Thyroid gland (tissue), 4 donors: ENCODE results near the gene LCN6. TPM values are rescaled to one million over a fixed set of nuclear protein-coding genes. Genes with fewer than 3 reads are reported as not detected.

Source experiments
- DNase-seq, 2 donors: peaks; one replicate each; pipeline ENCODE4 v3.0.0-alpha.2; 2019
- H3K27ac ChIP-seq, 3 donors: fragments of 200-600 bp; sonication (generic); 1 replicate in 2 of 3; 2 replicates in 1 of 3; pipeline ENCODE4 v1.5.1; 2016 to 2019; ENCODE audit warnings: mild to moderate bottlenecking in 1 of 3, moderate library complexity in 1 of 3
- H3K27me3 ChIP-seq: fragments of 200-600 bp; sonication (generic); one replicate; pipeline ENCODE4 v1.5.1; 2019
- H3K36me3 ChIP-seq, 2 donors: fragments of 200-600 bp; sonication (generic); one replicate each; pipeline ENCODE4 v1.5.1; 2016 to 2019
- H3K4me1 ChIP-seq, 2 donors: fragments of 200-600 bp; sonication (generic); one replicate each; pipeline ENCODE4 v1.5.1; 2017 to 2019
- H3K4me3 ChIP-seq, 3 donors: fragments of 200-600 bp; sonication (generic); replicated peaks in 1 of 3; 1 replicate in 2 of 3; 2 replicates in 1 of 3; pipeline ENCODE4 v1.5.1; 2016; ENCODE audit warnings: mild to moderate bottlenecking in 1 of 3
- H3K9me3 ChIP-seq: fragments of 200-600 bp; sonication (generic); one replicate; pipeline ENCODE4 v1.5.1; 2017
- POLR2A ChIP-seq, 2 donors: fragments of 450-650 bp; IDR thresholded peaks; one replicate each; pipeline ENCODE4 v1.6.1; 2017; ENCODE audit warnings: antibody characterized with exemption in 2 of 2, mild to moderate bottlenecking in 2 of 2, moderate library complexity in 1 of 2
- WGBS, 2 donors: methylation state at CpG; one replicate each; pipeline ENCODE4 v1.1.5; 2017; 5-methylcytosine and 5-hydroxymethylcytosine counted together
- intact Hi-C: fragments of 100-400 bp; cut with DNase I; formaldehyde crosslinking; loops from one replicate; pipeline ENCODE4 v1.15.1; 2023
- total RNA-seq, 4 donors: library from RNA; depleted of rRNA; stranded (reverse); fragments of >200 nt; gene quantifications; one replicate each; pipeline ENCODE4 v1.2.3, GENCODE V29; 2016
- TF ChIP-seq, protein P1 (sequence below), 6 experiments: fragments of 200-600 bp in 3 of 6; fragments of 450-650 bp in 3 of 6; sonication (generic) in 3 of 6; IDR thresholded peaks; one replicate each; pipeline ENCODE4 v1.5.1; 2016 to 2019; ENCODE audit warnings: antibody characterized with exemption in 6 of 6, mild to moderate bottlenecking in 2 of 6, inconsistent platforms in 1 of 6, moderate library complexity in 1 of 6

LCN6 gene
- total RNA-seq, 4 donors from 2014 or later, result 1.4 to 10.0 (median 4.5) TPM

DNA sequence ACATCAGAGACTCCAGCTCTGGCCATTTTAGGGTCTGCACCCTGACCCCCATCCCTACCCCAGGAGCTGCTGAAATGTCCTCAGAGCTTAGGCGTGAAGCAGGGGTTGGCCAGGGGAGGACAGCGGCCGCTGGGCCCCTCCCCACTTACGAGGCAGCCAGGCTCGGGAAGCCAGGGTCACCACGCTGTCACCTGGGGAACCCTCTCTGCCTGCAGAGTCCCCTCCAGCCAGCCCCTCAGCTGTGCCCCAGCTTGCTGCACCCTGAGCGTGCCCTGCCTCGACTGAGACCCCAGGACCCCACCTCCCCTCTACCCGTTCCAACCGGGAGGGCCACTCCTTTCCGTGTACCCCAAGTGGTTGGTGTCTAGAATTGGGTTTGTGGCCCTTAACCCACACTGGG is 8.3 kb downstream of the LCN6 start:
- TF ChIP-seq, protein P1, sequence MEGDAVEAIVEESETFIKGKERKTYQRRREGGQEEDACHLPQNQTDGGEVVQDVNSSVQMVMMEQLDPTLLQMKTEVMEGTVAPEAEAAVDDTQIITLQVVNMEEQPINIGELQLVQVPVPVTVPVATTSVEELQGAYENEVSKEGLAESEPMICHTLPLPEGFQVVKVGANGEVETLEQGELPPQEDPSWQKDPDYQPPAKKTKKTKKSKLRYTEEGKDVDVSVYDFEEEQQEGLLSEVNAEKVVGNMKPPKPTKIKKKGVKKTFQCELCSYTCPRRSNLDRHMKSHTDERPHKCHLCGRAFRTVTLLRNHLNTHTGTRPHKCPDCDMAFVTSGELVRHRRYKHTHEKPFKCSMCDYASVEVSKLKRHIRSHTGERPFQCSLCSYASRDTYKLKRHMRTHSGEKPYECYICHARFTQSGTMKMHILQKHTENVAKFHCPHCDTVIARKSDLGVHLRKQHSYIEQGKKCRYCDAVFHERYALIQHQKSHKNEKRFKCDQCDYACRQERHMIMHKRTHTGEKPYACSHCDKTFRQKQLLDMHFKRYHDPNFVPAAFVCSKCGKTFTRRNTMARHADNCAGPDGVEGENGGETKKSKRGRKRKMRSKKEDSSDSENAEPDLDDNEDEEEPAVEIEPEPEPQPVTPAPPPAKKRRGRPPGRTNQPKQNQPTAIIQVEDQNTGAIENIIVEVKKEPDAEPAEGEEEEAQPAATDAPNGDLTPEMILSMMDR (IDR thresholded peaks at IDR 0.05), result no peak
- TF ChIP-seq POLR2A (IDR thresholded peaks at IDR 0.05), result no peak
- H3K4me1 ChIP-seq, result peaks cover 24 to 30% of the 10 kb centered on the region in 2 donors
- WGBS, 2 donors, result 92 to 96% methylated on average over 6 to 8 of the region's 11 CpGs
- H3K27ac ChIP-seq, result no peak overlapping the region
- intact Hi-C loops, result no loop called here
- no peaks in the 10 kb centered on the region for H3K27me3 ChIP-seq
- no peaks in the 10 kb centered on the region for H3K9me3 ChIP-seq
- H3K4me3 ChIP-seq, result no peak overlapping the region
- H3K36me3 ChIP-seq, result no peaks in the 10 kb centered on the region
- no peak for DNase-seq

DNA sequence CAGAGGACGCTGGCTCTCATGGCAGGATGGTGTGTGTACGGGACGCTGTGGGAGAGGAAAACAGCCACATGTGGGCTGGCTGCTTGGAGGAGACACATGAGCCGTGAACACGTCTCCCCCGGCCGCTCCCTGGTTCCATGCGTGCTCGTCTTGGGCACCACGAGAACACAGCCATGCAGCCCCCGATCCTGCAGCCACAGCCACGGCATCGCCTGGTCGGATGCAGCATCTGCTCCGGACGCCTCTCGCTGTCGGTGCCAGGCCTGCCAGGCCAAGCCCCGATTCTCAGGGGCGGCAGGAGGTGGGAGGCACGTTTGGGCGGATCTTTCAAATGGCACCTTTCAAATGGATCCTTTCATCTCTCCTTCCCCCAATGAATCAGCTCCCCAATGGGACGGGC is 8.8 kb downstream of the LCN6 start:
- no peaks in the 10 kb centered on the region for H3K36me3 ChIP-seq
- intact Hi-C loops, result no loop called here
- WGBS, 2 donors, result 90 to 93% methylated on average over 16 of the region's 23 CpGs
- TF ChIP-seq POLR2A (IDR thresholded peaks at IDR 0.05), result no peak
- TF ChIP-seq, protein P1 (IDR thresholded peaks at IDR 0.05), result no peak
- H3K4me1 ChIP-seq, result peaks cover 24 to 30% of the 10 kb centered on the region in 2 donors
- H3K27me3 ChIP-seq, result no peaks in the 10 kb centered on the region
- no peak overlapping the region for H3K27ac ChIP-seq
- no peak overlapping the region for H3K4me3 ChIP-seq
- no peak for DNase-seq
- no peaks in the 10 kb centered on the region for H3K9me3 ChIP-seq

GRCh38 chr9:136738960-136739359 is 9.4 kb downstream of the LCN6 start:
- Histone ChIP-seq H3K27ac (no peak overlapping the region), H3K36me3 (no peaks in the 10 kb centered on the region), H3K4me1 (peaks cover 24 to 30% of the 10 kb centered on the region in 2 donors), H3K4me3 (no peak overlapping the region), H3K27me3 (no peaks in the 10 kb centered on the region), H3K9me3 (no peaks in the 10 kb centered on the region)
- WGBS, 2 donors, result 89 to 91% methylated on average over 20 of the region's 20 CpGs
- no peak for DNase-seq
- intact Hi-C loops, result no loop called here
- no peak for TF ChIP-seq POLR2A (IDR thresholded peaks at IDR 0.05)
- TF ChIP-seq, protein P1 (IDR thresholded peaks at IDR 0.05), result no peak

- DNase-seq, result no peak
- Histone ChIP-seq H3K4me1 (peaks cover 7 to 16% of the 10 kb centered on the region in 2 donors), H3K27me3 (no peaks in the 10 kb centered on the region), H3K4me3 (no peak overlapping the region), H3K9me3 (no peaks in the 10 kb centered on the region), H3K36me3 (no peaks in the 10 kb centered on the region), H3K27ac (no peak overlapping the region)
- no peak for TF ChIP-seq POLR2A (IDR thresholded peaks at IDR 0.05)
- TF ChIP-seq, protein P1 (IDR thresholded peaks at IDR 0.05), result no peak
- intact Hi-C loops, result no loop called here
- WGBS, 2 donors, result 92% methylated on average over 10 to 14 of the region's 21 CpGs
These were observed 12.4 kb downstream of the LCN6 start for GRCh38 chr9:136735812-136736480.

DNA sequence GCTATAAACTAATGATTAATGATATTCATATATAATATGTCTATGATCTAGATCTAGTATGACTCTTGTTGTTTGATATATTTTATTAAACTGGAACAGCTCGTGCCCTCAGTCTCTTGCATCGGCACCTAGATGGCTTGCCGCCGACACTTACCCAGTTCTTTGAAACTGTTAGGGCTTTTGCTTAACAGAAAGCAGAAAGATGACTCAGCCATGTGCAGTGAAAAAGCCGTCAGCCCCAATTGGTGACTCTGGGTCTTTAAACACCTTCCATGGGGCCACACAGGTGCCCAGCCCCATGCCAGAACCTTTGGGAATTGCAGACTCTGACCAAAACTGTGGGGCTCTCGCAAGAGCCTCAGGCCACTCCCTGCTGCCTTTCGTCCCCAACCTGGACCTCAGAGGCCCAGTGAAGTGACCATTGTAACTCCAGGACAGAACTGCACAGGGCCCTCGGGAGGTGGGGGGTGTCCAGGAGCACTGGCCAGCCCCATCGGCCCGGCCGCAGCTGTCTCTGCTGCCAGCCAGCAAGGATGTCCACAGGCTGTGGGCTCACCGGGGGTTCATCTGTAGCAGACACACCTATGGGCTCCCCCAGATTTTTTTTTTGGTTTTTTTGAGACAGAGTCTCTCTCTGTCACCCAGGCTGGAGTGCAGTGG is 13.4 kb downstream of the LCN6 start:
- TF ChIP-seq, protein P1 (IDR thresholded peaks at IDR 0.05), result no peak
- WGBS, 2 donors, result 87 to 94% methylated on average over 8 to 12 of the region's 12 CpGs
- Histone ChIP-seq H3K27ac (no peak overlapping the region), H3K4me3 (no peak overlapping the region), H3K9me3 (no peaks in the 10 kb centered on the region), H3K27me3 (no peaks in the 10 kb centered on the region), H3K36me3 (no peaks in the 10 kb centered on the region), H3K4me1 (peaks cover 5 to 11% of the 10 kb centered on the region in 2 donors)
- DNase-seq, result no peak
- intact Hi-C loops, result no loop called here
